ENCODE measurements around the gene MYBPC2.
"Not testable (repeated sequence)": the region's sequence is repeated elsewhere in the genome, so short reads cannot be mapped to it uniquely, and the experiment has no call there.

Gene MYBPC2

GRCh38 chr19:50428772-50429463 is 3.8 kb upstream of the MYBPC2 start:
- no peak for DNase-seq

GRCh38 chr19:50430888-50431342 is 1.8 kb upstream of the MYBPC2 start:
- no peak for DNase-seq

GRCh38 chr19:50431343-50432220 is 1.1 kb upstream of the MYBPC2 start:
- peak; percentile 72 for DNase-seq

- DNase-seq, result no peak
Measured at GRCh38 chr19:50433201-50434180, 799 bp downstream of the MYBPC2 start.

- DNase-seq, result no peak
Measured at GRCh38 chr19:50434525-50434924, 1.8 kb downstream of the MYBPC2 start.

- DNase-seq, result no peak
Measured at GRCh38 chr19:50435221-50435620, 2.5 kb downstream of the MYBPC2 start.

GRCh38 chr19:50435627-50436026 is 2.9 kb downstream of the MYBPC2 start:
- DNase-seq, result no peak

- DNase-seq, result no peak
Measured at GRCh38 chr19:50437862-50438449, 5.3 kb downstream of the MYBPC2 start.

- DNase-seq, result not testable (repeated sequence)
Measured at GRCh38 chr19:50439130-50439529, 6.4 kb downstream of the MYBPC2 start.

GRCh38 chr19:50444059-50444458 is 11.4 kb downstream of the MYBPC2 start:
- DNase-seq, result no peak

GRCh38 chr19:50447053-50447452 is 14.4 kb downstream of the MYBPC2 start:
- no peak for DNase-seq

- no peak for DNase-seq
Measured at GRCh38 chr19:50447750-50448149, 15.1 kb downstream of the MYBPC2 start.

- DNase-seq, result no peak
Measured at GRCh38 chr19:50449236-50449899, 16.7 kb downstream of the MYBPC2 start.

- no peak for DNase-seq
Measured at GRCh38 chr19:50450369-50451222, 17.9 kb downstream of the MYBPC2 start.

GRCh38 chr19:50451223-50451534 is 18.5 kb downstream of the MYBPC2 start:
- no peak for DNase-seq

- DNase-seq, result no peak
Measured at GRCh38 chr19:50453243-50453642, 20.6 kb downstream of the MYBPC2 start.

- DNase-seq, result no peak
Measured at GRCh38 chr19:50455992-50456391, 23.3 kb downstream of the MYBPC2 start.

- no peak for DNase-seq
Measured at GRCh38 chr19:50457300-50457699, 24.6 kb downstream of the MYBPC2 start.

GRCh38 chr19:50458396-50459066 is 25.8 kb downstream of the MYBPC2 start:
- no peak for DNase-seq

- no peak for DNase-seq
Measured at GRCh38 chr19:50459067-50459456, 26.4 kb downstream of the MYBPC2 start.

GRCh38 chr19:50459638-50460037 is 26.9 kb downstream of the MYBPC2 start:
- DNase-seq, result no peak

Data from NCI-H1105 treated with DMSO at 0.1 percent for 48 hours (cell line).